Measurements from ENCODE around the gene SGCE.

Gene SGCE

GRCh38 chr7:94620703-94621118 is 35.2 kb downstream of the SGCE start:
- DNase-seq, result peak; percentile 83

GRCh38 chr7:94618126-94618525 is 37.8 kb downstream of the SGCE start:
- DNase-seq, result no peak

- DNase-seq, result no peak
Observed at GRCh38 chr7:94616855-94617254, 39.1 kb downstream of the SGCE start.

- no peak for DNase-seq
Observed at GRCh38 chr7:94615666-94616065, 40.3 kb downstream of the SGCE start.

GRCh38 chr7:94612661-94613060 is 43.3 kb downstream of the SGCE start:
- no peak for DNase-seq

- no peak for DNase-seq
Observed at GRCh38 chr7:94612253-94612652, 43.7 kb downstream of the SGCE start.

GRCh38 chr7:94609561-94609960 is 46.4 kb downstream of the SGCE start:
- DNase-seq, result no peak

- no peak for DNase-seq
Observed at GRCh38 chr7:94605031-94605430, 50.9 kb downstream of the SGCE start.

- no peak for DNase-seq
Observed at GRCh38 chr7:94602181-94602580, 53.8 kb downstream of the SGCE start.

GRCh38 chr7:94600267-94600666 is 55.7 kb downstream of the SGCE start:
- no peak for DNase-seq

GRCh38 chr7:94595717-94596116 is 60.2 kb downstream of the SGCE start:
- DNase-seq, result no peak

GRCh38 chr7:94594882-94595281 is 61.1 kb downstream of the SGCE start:
- no peak for DNase-seq

- DNase-seq, result no peak
Observed at GRCh38 chr7:94591176-94591575, 64.8 kb downstream of the SGCE start.

GRCh38 chr7:94590526-94591162 is 65.3 kb downstream of the SGCE start:
- no peak for DNase-seq

GRCh38 chr7:94588075-94588474 is 67.9 kb downstream of the SGCE start:
- no peak for DNase-seq

- no peak for DNase-seq
Observed at GRCh38 chr7:94584113-94584512, 71.8 kb downstream of the SGCE start.

- no peak for DNase-seq
Observed at GRCh38 chr7:94580601-94581000, 75.3 kb downstream of the SGCE start.

GRCh38 chr7:94579470-94579869 is 76.5 kb downstream of the SGCE start:
- no peak for DNase-seq

- no peak for DNase-seq
Observed at GRCh38 chr7:94578614-94579013, 77.3 kb downstream of the SGCE start.

- no peak for DNase-seq
Observed at GRCh38 chr7:94577357-94577756, 78.6 kb downstream of the SGCE start.

- DNase-seq, result no peak
Observed at GRCh38 chr7:94576316-94576715, 79.6 kb downstream of the SGCE start.

- DNase-seq, result no peak
Observed at GRCh38 chr7:94575646-94576045, 80.3 kb downstream of the SGCE start.

GRCh38 chr7:94571816-94572215 is 84.1 kb downstream of the SGCE start:
- DNase-seq, result no peak

- no peak for DNase-seq
Observed at GRCh38 chr7:94567396-94567795, 88.5 kb downstream of the SGCE start.

- DNase-seq, result no peak
Observed at GRCh38 chr7:94565247-94565894, 90.6 kb downstream of the SGCE start.
